ENCODE results near the gene SLK.

DNA sequence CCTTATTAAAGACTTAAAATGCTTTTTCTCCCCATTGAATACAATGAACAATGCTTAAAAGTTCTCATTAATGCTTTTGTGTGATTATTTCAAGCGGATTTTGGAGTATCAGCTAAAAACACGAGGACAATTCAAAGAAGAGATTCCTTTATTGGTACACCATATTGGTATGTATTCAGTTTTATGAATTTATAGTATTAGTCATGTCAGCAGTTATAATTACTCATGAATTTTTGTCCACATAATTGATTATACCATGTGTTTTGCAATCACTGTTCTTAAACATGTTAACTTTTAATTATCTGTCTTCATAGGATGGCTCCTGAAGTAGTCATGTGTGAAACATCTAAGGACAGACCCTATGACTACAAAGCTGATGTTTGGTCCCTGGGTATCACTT, 31.9 kb downstream of the SLK start:
- TF ChIP-seq POLR2A (IDR thresholded peaks at IDR 0.05; ENCODE audit: low read length) (no peak), CTCF (IDR thresholded peaks at IDR 0.05) (no peak), CEBPB (IDR thresholded peaks at IDR 0.05) (no peak), NR3C1 (IDR thresholded peaks at IDR 0.05) (no peak), RNF2 (IDR thresholded peaks at IDR 0.05; ENCODE audit: borderline replicate concordance, low read depth) (no peak)
- TF ChIP-seq, protein P1, sequence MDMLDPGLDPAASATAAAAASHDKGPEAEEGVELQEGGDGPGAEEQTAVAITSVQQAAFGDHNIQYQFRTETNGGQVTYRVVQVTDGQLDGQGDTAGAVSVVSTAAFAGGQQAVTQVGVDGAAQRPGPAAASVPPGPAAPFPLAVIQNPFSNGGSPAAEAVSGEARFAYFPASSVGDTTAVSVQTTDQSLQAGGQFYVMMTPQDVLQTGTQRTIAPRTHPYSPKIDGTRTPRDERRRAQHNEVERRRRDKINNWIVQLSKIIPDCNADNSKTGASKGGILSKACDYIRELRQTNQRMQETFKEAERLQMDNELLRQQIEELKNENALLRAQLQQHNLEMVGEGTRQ (IDR thresholded peaks at IDR 0.05): no peak
- TF ChIP-seq, protein P2, sequence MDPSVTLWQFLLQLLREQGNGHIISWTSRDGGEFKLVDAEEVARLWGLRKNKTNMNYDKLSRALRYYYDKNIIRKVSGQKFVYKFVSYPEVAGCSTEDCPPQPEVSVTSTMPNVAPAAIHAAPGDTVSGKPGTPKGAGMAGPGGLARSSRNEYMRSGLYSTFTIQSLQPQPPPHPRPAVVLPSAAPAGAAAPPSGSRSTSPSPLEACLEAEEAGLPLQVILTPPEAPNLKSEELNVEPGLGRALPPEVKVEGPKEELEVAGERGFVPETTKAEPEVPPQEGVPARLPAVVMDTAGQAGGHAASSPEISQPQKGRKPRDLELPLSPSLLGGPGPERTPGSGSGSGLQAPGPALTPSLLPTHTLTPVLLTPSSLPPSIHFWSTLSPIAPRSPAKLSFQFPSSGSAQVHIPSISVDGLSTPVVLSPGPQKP (IDR thresholded peaks at IDR 0.05; ENCODE audit: low read depth, low read length): no peak

Data from A549 (cell line).